SH-SY5Y (cell line): ENCODE measurements around the gene SERINC5.

Experiments used
- GATA2 ChIP-seq: IDR thresholded peaks from 2 replicates; pipeline ENCODE4 v1.6.1; 2011; ENCODE audit warnings: mild to moderate bottlenecking, low read depth, low read length
- GATA3 ChIP-seq: IDR thresholded peaks from 2 replicates; pipeline ENCODE4 v1.6.1; 2011; ENCODE audit warnings: low read depth, mild to moderate bottlenecking, low read length, moderate library complexity

DNA sequence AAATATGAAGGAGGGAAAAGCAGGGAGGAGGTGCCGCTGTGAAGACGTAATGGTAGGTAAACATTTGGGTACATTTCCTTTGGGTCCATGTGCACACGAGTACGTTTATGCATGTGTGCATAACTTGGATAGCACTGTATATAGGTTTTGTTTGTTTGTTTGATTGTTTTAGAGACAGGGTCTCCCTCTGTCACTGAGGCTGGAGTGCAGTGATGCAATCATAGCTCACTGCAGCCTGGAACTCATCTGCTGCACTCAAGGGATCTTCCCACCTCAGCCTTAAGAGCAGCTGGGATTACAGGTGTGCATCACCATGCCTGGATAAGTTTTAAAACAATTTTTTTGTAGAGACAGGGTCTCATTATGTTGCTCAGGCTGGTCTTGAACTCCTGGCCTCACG is 126.7 kb downstream of the SERINC5 start:
- TF ChIP-seq GATA2: no peak
- no peak for TF ChIP-seq GATA3
